Stimulated activated CD4-positive, alpha-beta T cell treated with anti-CD3 and anti-CD28 coated beads, TNF-alpha, amount 100 ng/mL, for 1 hour (primary cell): ENCODE data around the gene DLGAP1.

Experiments
- DNase-seq, 3 donors: peaks; one replicate each; pipeline ENCODE4 v3.0.0-alpha.2; 2020; ENCODE audit warnings: low read depth in 3 of 3, low spot score in 1 of 3

Gene DLGAP1

DNA sequence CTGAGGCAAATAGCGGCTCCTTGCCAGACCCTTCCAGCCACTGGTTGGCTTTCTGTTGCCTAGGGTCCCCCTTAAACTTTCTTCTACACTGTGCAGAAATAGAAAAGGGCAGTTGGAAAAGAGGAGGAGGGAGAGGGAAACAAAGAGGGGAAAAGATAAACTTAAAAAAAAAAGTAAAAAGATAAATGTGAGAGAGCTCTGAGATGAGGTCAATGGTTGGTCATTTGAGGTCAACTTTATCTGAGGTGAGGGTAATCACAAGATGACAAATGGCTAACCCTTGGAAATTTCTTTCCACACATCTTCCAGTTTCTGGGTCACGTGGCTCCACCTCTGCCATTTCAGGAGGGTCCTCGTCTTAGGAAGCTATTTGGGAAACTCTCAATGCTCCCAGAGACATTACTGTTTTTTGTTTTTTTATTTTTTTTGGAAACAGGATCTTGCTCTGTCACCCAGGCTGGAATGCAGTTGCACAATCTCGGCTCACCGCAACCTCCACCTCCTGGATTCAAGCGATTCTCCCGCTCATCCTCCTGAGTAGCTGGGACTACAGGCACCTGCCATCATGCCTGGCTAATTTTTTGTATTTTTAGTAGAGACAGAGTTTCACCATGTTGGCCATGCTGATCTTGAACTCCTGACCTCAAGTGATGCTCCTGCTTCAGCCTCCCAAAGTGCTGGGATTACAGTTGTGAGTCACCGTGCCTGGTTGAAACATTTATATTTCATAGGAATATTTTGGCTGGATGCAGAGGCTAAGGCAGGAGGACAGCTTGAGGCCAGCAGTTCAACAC lies 805.3 kb downstream of the DLGAP1 start:
- DNase-seq: no peak

DNA sequence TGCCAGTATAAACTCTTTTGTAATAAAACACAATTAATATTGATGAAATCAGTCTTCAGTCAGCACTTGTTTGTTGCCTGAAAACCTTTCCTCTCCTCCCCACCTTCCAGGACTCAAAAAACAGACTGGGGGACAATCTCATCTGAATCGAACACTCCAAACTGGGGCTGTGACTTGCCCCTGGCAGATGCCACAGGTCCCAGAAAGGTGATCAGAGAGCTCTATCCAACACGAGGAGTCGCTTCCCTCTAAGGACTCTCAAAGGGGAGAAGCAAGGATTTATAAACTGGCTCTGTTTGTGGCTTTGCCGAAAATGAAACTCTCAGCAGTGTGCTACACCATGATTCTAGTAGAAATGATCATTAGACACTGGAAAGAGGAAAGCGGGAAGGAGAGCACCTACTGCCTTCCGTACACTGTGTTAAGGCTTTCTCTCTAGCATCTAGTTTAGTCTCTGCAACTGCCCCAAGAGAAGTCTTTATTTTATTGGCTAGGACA lies 805.9 kb downstream of the DLGAP1 start:
- no peak for DNase-seq

DNA sequence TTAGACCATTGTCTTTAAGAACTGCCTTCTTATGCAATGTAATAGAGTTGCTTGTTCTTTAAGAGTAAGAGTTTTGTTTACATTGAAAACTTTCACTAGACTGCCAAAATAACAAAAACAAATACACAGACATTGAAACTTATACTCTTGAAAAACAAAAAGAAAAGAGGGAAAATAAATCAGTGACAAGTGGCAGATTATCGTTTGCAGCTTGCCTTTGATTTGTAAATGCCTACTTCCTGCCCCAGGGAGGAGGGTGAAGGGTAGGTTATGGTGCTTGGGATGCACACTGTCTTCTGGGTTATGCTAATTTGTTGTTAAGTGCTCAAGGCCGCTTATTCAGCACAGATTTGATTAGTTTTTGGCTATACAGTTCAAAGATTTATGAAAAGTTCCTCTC lies 806.5 kb downstream of the DLGAP1 start:
- DNase-seq: no peak

DNA sequence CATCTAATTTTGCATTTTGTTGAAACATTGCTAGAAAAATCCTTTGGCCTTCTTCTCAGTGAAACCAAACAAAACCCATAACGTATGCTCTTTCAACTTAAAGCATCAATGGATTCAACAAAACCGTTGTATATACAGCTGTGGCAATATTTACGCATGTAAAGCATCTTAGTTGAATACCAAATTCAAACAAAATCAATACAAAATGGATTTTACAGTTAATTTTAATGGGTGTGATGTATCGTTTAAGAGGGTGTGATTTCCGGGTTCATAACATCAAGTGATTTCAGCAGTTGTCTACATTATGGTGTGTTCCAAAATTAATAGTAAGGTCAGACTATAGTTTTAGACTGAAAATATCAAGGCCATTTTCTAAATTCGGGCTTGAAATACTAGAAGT lies 806.9 kb downstream of the DLGAP1 start:
- no peak for DNase-seq

DNA sequence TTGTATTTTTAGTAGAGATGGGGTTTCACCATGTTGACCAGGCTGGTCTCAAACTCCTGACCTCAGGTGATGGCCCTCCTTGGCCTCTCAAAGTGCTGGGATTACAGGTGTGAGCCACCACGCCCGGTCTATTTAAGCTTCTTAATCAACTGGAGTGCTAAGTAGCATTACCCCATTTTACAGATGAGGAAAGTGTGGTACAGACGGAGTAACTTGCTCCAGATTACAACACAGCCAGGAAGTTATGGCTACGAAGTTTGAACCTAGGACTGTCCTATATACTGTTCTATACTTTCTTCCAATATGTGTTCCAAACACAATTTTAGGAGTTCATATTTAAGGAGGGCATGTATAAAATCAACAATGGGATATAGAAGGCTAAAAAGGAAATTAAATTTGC lies 807.5 kb downstream of the DLGAP1 start:
- no peak for DNase-seq

DNA sequence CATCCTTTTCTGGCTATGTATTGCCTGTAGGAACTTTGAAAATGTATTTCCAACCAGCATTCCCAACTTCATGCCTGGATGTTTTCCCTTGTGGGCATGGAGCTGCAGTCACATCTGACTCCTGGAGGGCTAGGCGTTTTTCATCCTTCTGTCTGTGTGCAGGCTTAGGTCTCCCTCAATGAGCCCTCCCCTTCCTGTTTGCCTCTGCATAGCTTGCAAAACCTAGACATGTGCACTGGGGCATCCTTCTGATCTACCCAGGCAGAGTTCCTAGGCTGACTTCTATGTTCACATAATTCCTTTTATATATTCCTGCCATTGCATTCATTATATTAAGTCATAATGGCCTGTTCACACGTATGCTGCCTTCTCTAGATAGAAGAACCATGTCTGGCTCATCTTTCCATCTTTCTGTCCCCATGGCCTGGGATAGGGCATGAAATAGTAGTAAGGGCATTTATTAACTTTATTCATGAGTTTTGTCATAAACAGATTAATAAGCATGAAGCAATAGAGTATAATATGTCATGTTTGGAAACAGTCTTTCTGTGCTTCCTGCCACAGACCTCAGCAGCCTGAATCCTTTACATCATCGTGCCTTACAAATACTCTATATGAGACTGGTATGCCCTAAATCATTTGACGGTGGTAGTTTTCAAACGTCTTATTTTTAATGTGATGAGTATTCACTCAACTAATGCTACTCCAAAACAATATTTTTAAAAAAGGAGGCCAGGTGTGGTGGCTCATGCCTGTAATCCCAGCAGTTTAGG lies 809.5 kb downstream of the DLGAP1 start:
- no peak for DNase-seq

DNA sequence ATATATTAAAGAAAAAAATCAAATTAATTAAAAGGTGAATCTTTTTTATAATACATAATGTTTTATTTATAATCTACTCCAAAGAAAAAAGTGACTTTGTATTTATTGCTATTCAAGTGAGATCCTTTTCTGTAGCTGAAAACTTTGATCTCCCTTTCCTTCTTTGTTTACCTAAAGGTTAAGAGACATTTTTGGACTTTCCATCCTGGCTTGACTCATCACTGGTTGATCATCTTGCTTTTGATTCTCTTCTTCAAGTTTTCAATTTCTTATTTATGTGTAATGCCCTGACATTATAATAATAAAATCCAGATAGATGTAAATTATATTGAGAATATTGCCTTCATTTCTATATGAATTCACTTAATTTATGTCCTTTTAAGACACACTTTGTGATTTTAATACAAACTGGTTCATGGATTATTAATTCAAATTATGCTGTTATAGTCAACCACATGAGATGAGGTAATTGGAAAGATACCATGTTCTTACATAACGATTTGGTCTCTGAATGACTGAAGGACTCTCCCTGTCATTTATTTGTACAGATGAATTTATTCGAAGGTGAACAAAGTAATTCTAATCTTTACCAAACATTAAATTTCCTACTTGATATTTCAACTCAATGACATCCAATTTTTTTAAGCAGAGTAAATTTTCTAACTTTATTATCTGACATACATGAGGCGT lies 820.7 kb downstream of the DLGAP1 start:
- DNase-seq: no peak

DNA sequence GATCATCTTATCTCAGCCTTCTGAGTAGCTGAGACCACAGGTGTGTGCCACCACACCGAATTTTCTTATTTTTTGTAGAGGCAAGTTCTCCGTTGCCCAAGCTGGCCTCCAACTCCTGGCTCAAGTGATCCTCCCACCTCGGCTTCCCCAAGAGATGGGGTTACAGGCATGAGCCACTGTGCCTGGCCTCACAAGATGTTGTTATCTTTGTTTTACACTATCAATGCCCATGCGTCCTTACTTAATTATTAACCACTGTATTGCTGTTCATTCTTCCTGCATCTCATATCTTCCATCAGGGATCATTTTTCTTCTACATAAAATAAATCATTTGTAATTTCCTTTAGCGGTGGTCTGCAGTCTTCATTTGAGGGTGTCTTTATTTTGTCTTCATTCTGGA lies 823.2 kb downstream of the DLGAP1 start:
- no peak for DNase-seq

DNA sequence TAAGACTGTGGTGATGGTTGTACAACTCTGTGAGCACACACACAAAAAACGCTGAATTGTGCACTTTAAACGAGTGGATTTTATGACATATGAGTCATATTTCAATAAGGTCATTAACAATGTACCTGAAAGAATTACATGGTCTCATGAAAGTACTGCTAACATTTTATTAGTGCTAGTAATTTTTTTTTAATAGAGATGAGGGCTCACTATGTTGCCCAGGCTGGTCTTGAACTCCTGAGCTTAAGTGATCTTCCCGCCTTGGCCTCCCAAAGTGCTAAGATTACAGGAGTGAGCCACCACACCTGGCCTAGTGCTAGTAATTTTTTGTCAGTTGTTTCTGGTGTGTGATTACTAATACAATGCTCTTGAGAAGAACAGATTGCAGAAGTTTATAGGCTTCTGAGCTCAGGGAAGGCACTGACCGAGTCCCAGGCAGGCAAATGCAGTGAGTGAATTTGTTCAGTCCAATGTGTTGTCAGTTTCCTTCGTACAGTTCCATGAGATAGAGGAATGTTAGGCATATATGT lies 828.1 kb downstream of the DLGAP1 start:
- DNase-seq: no peak

DNA sequence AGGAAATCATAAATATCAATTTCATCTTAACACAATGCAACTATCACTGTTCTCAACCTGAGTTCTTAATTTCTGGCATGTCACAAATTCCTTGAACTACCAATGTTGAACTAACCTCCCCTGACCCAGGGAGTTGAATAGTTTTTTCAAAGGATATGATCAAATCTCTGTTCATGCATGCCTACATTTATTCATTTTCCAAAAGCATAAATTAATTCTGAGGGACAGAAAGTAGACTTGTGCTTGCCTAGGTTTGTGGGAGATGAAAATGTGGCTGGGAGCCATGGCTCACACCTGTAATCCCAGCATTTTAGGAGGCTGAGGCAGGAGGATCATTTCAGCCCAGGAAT lies 829.4 kb downstream of the DLGAP1 start:
- no peak for DNase-seq

DNA sequence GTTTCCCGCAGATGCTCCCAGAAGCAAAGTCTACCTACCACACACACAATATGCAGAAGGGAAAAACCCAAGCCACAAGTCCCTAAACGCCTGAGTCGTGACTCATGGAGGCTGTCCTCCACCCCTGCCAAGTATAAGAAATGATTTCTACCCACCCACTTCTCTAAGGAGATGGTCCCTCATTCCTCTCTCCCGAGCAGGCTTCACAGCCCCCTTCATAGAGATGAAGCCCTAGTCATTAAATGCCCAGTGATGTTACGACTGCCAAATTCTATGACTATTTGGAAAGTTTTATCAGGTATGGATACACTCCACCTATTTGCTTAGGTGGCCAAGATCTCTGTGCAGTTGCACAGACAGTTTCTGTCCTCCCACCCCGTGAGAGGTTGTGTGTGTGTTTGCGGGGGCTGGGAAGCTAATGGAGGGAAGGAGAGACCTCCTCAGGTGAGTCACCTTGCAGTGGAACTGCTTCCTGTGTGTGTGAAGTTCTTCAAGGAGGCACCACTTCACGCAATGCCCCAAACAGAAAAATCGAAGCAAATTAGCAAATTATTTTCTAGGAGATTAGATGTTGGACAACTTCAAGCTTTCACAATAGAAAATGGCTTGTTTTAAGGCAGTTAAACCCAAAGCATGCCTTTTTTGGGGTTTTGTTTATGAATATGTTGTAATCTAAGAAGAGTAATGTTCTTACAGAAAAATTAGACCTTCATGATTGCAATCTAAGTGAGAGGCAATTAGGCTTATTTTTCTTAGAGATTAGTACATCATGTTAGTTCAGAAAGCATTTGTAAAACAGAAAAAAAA lies 830.0 kb downstream of the DLGAP1 start:
- DNase-seq: peak in 2 of 3 donors; percentile 19 to 43

DNA sequence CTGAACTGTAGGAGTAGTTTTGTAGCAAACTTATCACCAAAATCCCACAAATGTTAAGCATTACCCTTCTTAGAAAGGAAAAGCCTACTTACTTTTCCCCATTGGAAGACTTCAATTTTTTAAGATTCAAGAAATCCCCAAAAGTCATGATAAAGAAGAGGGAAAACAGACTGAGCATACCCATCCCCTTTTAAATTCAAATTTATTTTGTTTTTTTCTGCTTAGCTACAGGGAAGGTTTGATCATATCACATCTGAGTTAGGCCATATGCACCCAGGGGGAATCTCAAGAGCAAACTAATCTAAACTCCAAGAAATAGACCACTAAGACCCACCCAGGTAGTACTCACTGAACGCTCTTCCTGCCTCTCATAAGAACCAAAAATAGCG lies 830.6 kb downstream of the DLGAP1 start:
- DNase-seq: no peak

DNA sequence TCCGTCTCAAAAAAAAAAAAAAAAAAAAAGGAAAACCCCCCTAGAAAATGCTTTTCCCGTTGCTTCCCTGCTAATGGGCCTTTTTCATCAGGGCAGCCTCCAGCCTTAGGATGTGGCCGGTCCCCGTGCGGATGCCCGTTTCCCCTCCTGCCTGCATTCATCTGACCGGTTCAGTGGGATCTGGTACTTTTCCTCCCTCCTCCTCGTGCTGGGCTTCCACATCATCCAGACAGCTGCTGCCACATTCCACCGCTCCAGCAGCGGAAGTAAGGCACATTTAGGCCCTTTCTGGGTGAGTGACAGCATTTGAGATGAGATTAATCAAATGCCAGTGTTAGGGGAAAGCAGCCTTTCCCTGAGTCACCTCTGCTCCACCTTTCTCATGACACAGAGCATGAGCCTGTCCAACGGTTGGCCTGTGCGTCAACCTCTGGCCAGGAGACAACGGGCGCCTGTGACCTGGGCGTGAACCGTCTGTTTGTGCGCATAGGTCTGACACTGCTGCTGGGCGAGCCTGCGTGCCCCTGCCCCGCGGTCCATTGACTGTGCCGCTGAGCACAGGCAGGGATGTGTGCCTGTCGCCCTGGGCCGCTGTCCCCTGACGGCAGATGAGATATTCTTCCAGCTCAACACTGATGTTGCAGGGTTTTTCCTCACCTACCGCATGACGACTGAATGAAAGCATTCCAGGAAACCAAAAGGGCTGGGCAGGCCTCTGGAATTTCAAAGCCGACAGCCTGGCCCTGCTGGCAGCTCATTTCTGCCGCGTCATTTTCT lies 831.1 kb downstream of the DLGAP1 start:
- DNase-seq: no peak

DNA sequence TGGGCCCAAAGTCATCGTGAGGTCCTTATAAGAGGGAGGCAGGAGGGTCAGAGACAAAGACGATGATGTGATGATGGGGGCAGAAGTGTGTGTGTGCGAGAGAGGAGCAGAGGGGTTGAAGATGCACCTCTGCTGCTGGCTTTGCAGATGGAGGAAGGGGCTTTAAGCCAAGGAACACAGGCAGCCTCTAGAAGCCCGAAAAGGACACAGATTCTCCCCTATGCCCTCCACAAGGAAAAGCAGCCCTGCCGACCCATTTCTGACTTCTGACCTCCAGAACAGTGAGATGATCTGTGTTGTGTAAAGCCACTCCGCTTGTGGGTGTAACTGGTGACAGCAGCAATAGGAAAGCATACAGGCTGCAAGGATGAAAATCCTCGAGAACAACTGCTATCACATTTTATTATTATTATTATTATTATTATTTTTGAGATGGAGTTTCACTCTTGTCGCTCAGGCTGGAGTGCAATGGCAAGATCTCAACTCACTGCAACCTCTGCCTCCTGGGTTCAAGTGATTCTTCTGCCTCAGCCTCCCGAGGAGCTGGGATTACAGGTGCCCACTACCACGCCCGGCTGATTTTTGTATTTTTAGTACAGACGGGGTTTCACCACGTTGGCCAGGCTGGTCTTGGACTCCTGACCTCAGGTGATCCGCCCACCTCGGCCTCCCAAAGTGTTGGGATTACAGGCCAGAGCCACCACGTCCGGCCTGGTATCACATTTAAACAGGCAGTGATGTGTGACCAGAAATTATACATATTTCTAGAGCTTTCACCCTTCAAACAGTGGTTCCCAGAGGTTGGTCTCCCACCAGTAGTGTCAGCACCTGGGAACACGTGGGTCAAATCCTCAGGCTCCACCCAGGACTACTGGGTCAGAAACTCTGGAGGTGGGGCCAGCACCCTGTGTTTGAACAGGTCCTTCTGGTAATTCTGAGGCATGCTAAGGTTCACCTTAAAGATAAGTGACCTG lies 834.7 kb downstream of the DLGAP1 start:
- DNase-seq: no peak

DNA sequence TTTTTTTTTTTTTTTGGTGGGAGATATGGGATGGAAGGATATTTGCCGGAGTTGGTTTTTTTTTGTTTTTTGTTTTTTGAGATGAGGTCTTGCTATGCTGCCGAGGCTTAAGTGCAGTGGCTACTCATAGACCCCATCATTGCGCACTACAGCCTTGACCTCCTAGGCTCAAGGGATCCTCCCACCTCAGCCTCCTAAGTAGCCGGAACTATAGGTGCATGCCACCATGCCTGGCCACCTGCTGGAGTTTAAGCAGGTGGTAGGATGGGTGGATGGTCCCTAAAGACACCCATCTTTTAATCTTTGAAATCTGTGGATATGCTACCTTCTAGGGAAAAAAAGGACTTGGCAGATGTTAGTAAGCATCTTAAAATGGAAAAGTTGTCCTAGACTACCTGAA lies 835.4 kb downstream of the DLGAP1 start:
- no peak for DNase-seq

DNA sequence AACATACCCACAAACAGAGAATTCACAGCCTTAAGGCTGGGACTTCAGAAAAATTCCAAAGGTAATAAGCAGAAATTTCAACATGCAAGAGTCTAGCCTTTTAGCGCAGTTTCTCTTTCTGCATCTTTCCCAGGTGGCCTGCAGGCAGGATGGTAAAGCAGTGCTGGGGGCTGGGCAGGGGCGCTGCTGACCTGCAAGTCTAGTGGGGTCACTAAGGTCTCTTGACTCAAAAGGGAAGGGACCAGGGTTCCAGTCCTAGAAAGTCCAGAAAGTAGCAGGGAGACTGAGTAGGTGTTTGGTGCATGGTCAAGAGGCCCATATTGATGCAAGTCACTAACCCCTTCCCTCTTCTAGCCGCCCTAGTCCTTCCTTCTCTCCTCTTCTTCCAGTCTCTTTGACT lies 835.9 kb downstream of the DLGAP1 start:
- DNase-seq: no peak

DNA sequence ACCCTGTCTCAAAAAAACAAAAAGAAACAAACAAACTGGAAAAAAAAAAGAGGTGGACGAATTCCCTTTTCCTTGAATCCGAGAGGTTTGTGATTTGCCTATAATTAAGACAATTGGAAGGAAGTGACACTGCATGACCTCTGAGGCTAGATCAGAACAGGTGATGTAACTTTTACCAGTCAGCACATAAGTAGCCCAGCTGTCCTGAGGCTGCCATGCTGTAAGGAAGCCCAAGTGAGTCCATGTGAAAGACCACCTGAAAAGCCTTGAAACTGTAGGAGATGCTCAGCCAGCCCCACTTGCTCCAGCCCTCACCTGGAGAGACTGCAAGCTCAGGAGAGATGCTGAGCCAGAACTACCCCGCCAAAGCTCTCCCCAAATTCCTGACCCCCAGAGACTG lies 838.4 kb downstream of the DLGAP1 start:
- DNase-seq: no peak

DNA sequence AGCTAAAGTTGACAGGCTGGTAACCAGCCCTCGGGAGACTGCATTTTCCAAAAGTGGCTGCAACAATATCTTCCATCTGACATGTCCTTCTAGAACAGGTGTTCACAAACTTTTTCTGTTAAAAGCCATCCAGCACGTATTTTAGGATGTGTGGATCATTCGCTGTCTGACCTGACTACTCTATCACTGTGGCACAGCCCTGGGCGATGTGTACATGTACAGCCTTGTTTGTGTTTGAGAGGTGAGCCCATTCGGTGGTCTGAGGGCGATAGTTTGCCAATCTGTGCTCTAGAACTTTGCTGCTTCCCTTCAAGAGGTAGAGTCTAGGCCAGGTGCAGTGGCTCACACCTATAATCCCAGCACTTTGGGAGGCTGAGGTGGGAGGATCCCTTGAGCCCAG lies 839.0 kb downstream of the DLGAP1 start:
- no peak for DNase-seq

DNA sequence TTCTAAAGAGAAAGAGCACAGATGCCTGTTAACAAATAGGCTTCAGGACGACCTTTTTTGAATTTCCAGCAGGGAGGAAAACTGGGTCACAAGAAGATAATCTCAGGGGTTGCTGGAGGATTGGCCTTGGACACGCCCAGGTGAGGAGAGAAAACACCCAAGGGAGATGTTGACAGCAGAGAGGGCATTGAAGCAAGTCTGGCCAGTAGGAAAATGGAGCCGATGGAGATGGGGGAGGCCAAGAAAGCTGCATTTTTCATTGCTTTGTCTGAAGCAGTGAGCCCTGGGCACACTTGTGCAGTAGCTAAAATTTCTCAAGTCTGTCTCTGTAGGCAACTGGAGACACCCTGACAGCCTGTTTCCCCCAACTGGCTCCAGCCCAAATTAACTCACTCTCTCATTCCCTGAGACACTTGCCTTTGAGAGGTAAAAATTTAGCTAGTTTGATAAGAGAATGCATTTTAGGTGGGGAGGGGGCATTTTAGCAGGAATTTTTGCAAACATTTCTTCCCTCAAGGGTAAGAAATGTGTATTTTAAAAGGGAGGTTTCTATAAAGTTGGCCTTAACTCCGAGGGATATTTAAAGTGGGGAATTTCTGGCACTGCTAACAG lies 839.6 kb downstream of the DLGAP1 start:
- DNase-seq: no peak
